ENCODE data around the gene RXRG. TPM values are rescaled to one million over a fixed set of nuclear protein-coding genes. Genes with fewer than 3 reads are reported as not detected.

RXRG gene
- total and polyA plus RNA-seq, 2 donors (not counting 3 experiments of a cell fraction or from before 2014, with no cell fraction given), result not detected

- no TSS peak for BruUV-seq (replicated peaks)
- Histone ChIP-seq H3K4me2 (ENCODE audit: insufficient read depth, low read length) (no peak overlapping the region), H3K36me3 (ENCODE audit: control insufficient read depth in 2 of 2, extremely low read depth in 1 of 2, insufficient read depth in 2 of 2, low read length in 2 of 2) (no peaks in the 10 kb centered on the region), H3K9ac (replicated peaks; ENCODE audit: extremely low read depth, insufficient read depth, low read length) (no peak overlapping the region), H3K4me3 (replicated peaks in 1 of 3; ENCODE audit: insufficient read depth in 1 of 3, low read depth in 1 of 3, low read length in 3 of 3) (no peak overlapping the region), H4K20me1 (replicated peaks; ENCODE audit: control insufficient read depth, extremely low read depth, insufficient read depth, low read length) (no peaks in the 10 kb centered on the region), H3K79me2 (ENCODE audit: control insufficient read depth, insufficient read depth, low read length) (no peaks in the 10 kb centered on the region), H3K27ac (ENCODE audit: insufficient read depth, low read depth, low read length) (no peak overlapping the region), H2AFZ (ENCODE audit: low read depth, low read length) (no peak overlapping the region), H3K9me1 (replicated peaks; ENCODE audit: control insufficient read depth, extremely low read depth, insufficient read depth, low read length) (no peaks in the 10 kb centered on the region), H3K27me3 (ENCODE audit: control insufficient read depth in 2 of 2, insufficient read depth in 2 of 2, low read length in 2 of 2) (peaks cover 37 to 52% of the 10 kb centered on the region in 2 experiments), H3K9me3 (replicated peaks; ENCODE audit: control insufficient read depth, insufficient read depth, low read length) (no peaks in the 10 kb centered on the region), H3K4me1 (ENCODE audit: control insufficient read depth, extremely low read depth, insufficient read depth, low read length) (no peaks in the 10 kb centered on the region)
- CTCF ChIA-PET, result no interaction called here
- intact Hi-C loops (cut with micrococcal nuclease) (no loop called here), dilution Hi-C loops (cut with MboI; ENCODE audit: extremely low pct_ligation_motif_present, low sequenced_read_pairs) (no loop called here)
- POLR2A ChIA-PET, result no interaction called here
- TF ChIP-seq MYC (IDR thresholded peaks at IDR 0.05; ENCODE audit: low read depth, low read length), result no peak
- no peak for TF ChIP-seq FOS (IDR thresholded peaks at IDR 0.05; ENCODE audit: borderline replicate concordance, insufficient read depth, low read length)
- TF ChIP-seq EZH2 (IDR thresholded peaks at IDR 0.05; ENCODE audit: borderline replicate concordance, low read depth, low read length, severe bottlenecking), result no peak
- TF ChIP-seq CTCF (IDR thresholded peaks at IDR 0.05; ENCODE audit: extremely low read depth in 1 of 2, insufficient read depth in 1 of 2, low read depth in 1 of 2, low read length in 2 of 2), result no peak
- TF ChIP-seq POLR2AphosphoS5 (IDR thresholded peaks at IDR 0.05; ENCODE audit: insufficient read depth, low read depth, low read length), result no peak
- TF ChIP-seq JUN (IDR thresholded peaks at IDR 0.05; ENCODE audit: borderline replicate concordance, insufficient read depth, insufficient read length, low read depth), result no peak
- no peak for TF ChIP-seq POLR2A (IDR thresholded peaks at IDR 0.05; ENCODE audit: low read depth, low read length)
- TF ChIP-seq GATA2 (IDR thresholded peaks at IDR 0.05; ENCODE audit: insufficient read depth, insufficient read length, low read depth, low read length), result no peak
- TF ChIP-seq MAX (IDR thresholded peaks at IDR 0.05; ENCODE audit: insufficient read depth, insufficient read length), result no peak
- DNase-seq (ENCODE audit: low read depth, low spot score), result no peak
- no peak for FAIRE-seq
Measured at GRCh38 chr1:165442053-165442452, 2.9 kb downstream of the RXRG start.

Data from endothelial cell of umbilical vein (primary cell).